IMR-90 (cell line): ENCODE measurements around the gene ATP6V1G1. TPM values are rescaled to one million over a fixed set of nuclear protein-coding genes. Genes with fewer than 3 reads are reported as not detected.

Source experiments
- ATAC-seq: fragments of 200-7000 bp; cut with Tn5 transposase; 2 replicates; pipeline ENCODE4 v1.9.1; 2020; ENCODE audit warnings: low read depth, mild to moderate bottlenecking, moderate library complexity
- BruUV-seq: library from RNA; stranded (reverse); fragments of 400-500 nt; replicated peaks from 2 replicates; lab custom pipeline; 2021; lab: Mats Ljungman, UMichigan
- CTCF ChIA-PET: fragments of 300-600 bp; formaldehyde crosslinking; extraction: SDS; loops from one replicate; lab custom pipeline; 2021; ENCODE audit warnings: antibody characterized with exemption; lab: Yijun Ruan, JAX
- POLR2A ChIA-PET: fragments of 300-600 bp; sonication (Branson Sonifier 250); formaldehyde crosslinking; loops from one replicate; lab custom pipeline; 2022; ENCODE audit warnings: antibody characterized with exemption; ENCODE audit not compliant: unreplicated experiment; lab: Charles Lee
- DNase-seq: peaks from one replicate; pipeline ENCODE4 v3.0.0; 2013
- H2AFZ ChIP-seq: replicated peaks from 2 replicates; pipeline ENCODE3; 2013; ENCODE audit warnings: low read length, mild to moderate bottlenecking; ENCODE audit not compliant: poor library complexity
- H2AK5ac ChIP-seq: 2 replicates; pipeline ENCODE4 v1.6.1; 2013; ENCODE audit warnings: low read depth, low read length, inconsistent platforms
- H2AK9ac ChIP-seq: replicated peaks from 2 replicates; pipeline ENCODE3; 2013; ENCODE audit warnings: mild to moderate bottlenecking, low read depth, low read length, moderate library complexity; ENCODE audit not compliant: poor library complexity
- H2BK120ac ChIP-seq: 2 replicates; pipeline ENCODE4 v1.6.1; 2013; ENCODE audit warnings: low read depth, low read length, inconsistent platforms
- H2BK15ac ChIP-seq: 3 replicates; pipeline ENCODE4 v1.6.1; 2013; ENCODE audit warnings: low read depth, low read length, inconsistent platforms
- H2BK20ac ChIP-seq: 2 replicates; pipeline ENCODE4 v1.6.1; 2013; ENCODE audit warnings: low read depth, mild to moderate bottlenecking, inconsistent platforms, low read length, moderate library complexity
- H2BK5ac ChIP-seq: 2 replicates; pipeline ENCODE4 v1.6.1; 2013; ENCODE audit warnings: mild to moderate bottlenecking, low read depth, low read length, inconsistent platforms; ENCODE audit not compliant: poor library complexity, severe bottlenecking
- H3K14ac ChIP-seq: replicated peaks from 2 replicates; pipeline ENCODE4 v1.6.1; 2013; ENCODE audit warnings: low read depth, low read length, inconsistent platforms
- H3K18ac ChIP-seq: 2 replicates; pipeline ENCODE4 v1.6.1; 2013; ENCODE audit warnings: low read depth, low read length, control low read depth
- H3K23ac ChIP-seq: 2 replicates; pipeline ENCODE4 v1.6.1; 2013; ENCODE audit warnings: low read depth, low read length, inconsistent platforms
- H3K27ac ChIP-seq: 2 replicates; pipeline ENCODE4 v1.5.1; 2013; ENCODE audit warnings: mild to moderate bottlenecking, control low read depth, low read length; ENCODE audit not compliant: insufficient read depth
- H3K27me3 ChIP-seq: 2 replicates; pipeline ENCODE4 v1.6.1; 2013; ENCODE audit warnings: low read length; ENCODE audit not compliant: control insufficient read depth, insufficient read depth
- H3K36me3 ChIP-seq: 2 replicates; pipeline ENCODE4 v1.6.1; 2013; ENCODE audit warnings: low read length, mixed read lengths; ENCODE audit not compliant: control insufficient read depth, insufficient read depth
- H3K4ac ChIP-seq: 2 replicates; pipeline ENCODE4 v1.6.1; 2013; ENCODE audit warnings: low read depth, low read length, inconsistent platforms
- H3K4me1 ChIP-seq: 2 replicates; pipeline ENCODE4 v1.6.1; 2013; ENCODE audit warnings: low read length, mixed read lengths; ENCODE audit not compliant: control insufficient read depth, insufficient read depth
- H3K4me2 ChIP-seq: 2 replicates; pipeline ENCODE4 v1.6.1; 2013; ENCODE audit warnings: low read depth, mild to moderate bottlenecking, control low read depth, low read length, moderate library complexity
- H3K4me3 ChIP-seq: 2 replicates; pipeline ENCODE4 v1.5.1; 2013; ENCODE audit warnings: low read depth, mild to moderate bottlenecking, control low read depth, low read length, moderate library complexity; ENCODE audit not compliant: insufficient read depth
- H3K56ac ChIP-seq: 2 replicates; pipeline ENCODE4 v1.6.1; 2013; ENCODE audit warnings: low read length, inconsistent platforms; ENCODE audit not compliant: insufficient read depth; ENCODE audit errors: extremely low read depth
- H3K79me1 ChIP-seq, 2 experiments: 2 replicates each; pipeline ENCODE4 v1.6.1; 2013; ENCODE audit warnings: low read length in 2 of 2, inconsistent platforms in 1 of 2, low read depth in 1 of 2
- H3K9ac ChIP-seq: 2 replicates; pipeline ENCODE4 v1.6.1; 2013; ENCODE audit warnings: low read depth, low read length, control low read depth
- H3K9me1 ChIP-seq: 2 replicates; pipeline ENCODE4 v1.6.1; 2013; ENCODE audit warnings: low read length, inconsistent platforms; ENCODE audit not compliant: insufficient read depth
- H3K9me3 ChIP-seq: 2 replicates; pipeline ENCODE4 v1.6.1; 2013; ENCODE audit warnings: low read length; ENCODE audit not compliant: control insufficient read depth, insufficient read depth
- H4K20me1 ChIP-seq: 2 replicates; pipeline ENCODE4 v1.6.1; 2013; ENCODE audit warnings: low read length, inconsistent platforms; ENCODE audit not compliant: insufficient read depth
- H4K5ac ChIP-seq: 2 replicates; pipeline ENCODE4 v1.6.1; 2013; ENCODE audit warnings: mild to moderate bottlenecking, low read depth, low read length, control low read depth
- H4K8ac ChIP-seq, 2 experiments: 2 replicates each; pipeline ENCODE4 v1.6.1; 2013; ENCODE audit warnings: low read depth in 2 of 2, low read length in 2 of 2, control low read depth in 1 of 2, inconsistent platforms in 1 of 2
- H4K91ac ChIP-seq: 2 replicates; pipeline ENCODE4 v1.6.1; 2013; ENCODE audit warnings: low read depth, low read length, inconsistent platforms; ENCODE audit not compliant: insufficient read depth
- BHLHE40 ChIP-seq: fragments of 150-350 bp; IDR thresholded peaks from 2 replicates; pipeline ENCODE4 v1.6.1; 2016; ENCODE audit warnings: mild to moderate bottlenecking, low read depth, low read length
- CEBPB ChIP-seq: IDR thresholded peaks from 2 replicates; pipeline ENCODE4 v1.6.1; 2012; ENCODE audit warnings: low read depth, low read length, improper control_type of control experiment
- CHD1 ChIP-seq: IDR thresholded peaks from 2 replicates; pipeline ENCODE4 v1.6.1; 2012; ENCODE audit warnings: low read depth, low read length, improper control_type of control experiment
- MAFK ChIP-seq: IDR thresholded peaks from 2 replicates; pipeline ENCODE4 v1.6.1; 2012; ENCODE audit warnings: low read depth, low read length, improper control_type of control experiment
- MAZ ChIP-seq: IDR thresholded peaks from 2 replicates; pipeline ENCODE4 v1.6.1; 2012; ENCODE audit warnings: low read depth, mild to moderate bottlenecking, low read length, improper control_type of control experiment, moderate library complexity, borderline replicate concordance
- MXI1 ChIP-seq: IDR thresholded peaks from 2 replicates; pipeline ENCODE4 v1.6.1; 2012; ENCODE audit warnings: low read depth, mild to moderate bottlenecking, low read length, moderate library complexity, borderline replicate concordance
- NFE2L2 ChIP-seq: fragments of 150-350 bp; IDR thresholded peaks from 2 replicates; pipeline ENCODE4 v1.6.1; 2016; ENCODE audit warnings: low read depth, mild to moderate bottlenecking, low read length
- POLR2A ChIP-seq: IDR thresholded peaks from 2 replicates; pipeline ENCODE4 v1.6.1; 2012; ENCODE audit warnings: mild to moderate bottlenecking, low read depth, low read length
- RAD21 ChIP-seq: IDR thresholded peaks from 2 replicates; pipeline ENCODE4 v1.6.1; 2012; ENCODE audit warnings: low read length, improper control_type of control experiment
- RFX5 ChIP-seq: IDR thresholded peaks from 2 replicates; pipeline ENCODE4 v1.8.0; 2012; ENCODE audit warnings: low read depth, mild to moderate bottlenecking, low read length, moderate library complexity
- SMC3 ChIP-seq: fragments of 150-350 bp; IDR thresholded peaks from 2 replicates; pipeline ENCODE4 v1.6.1; 2016; ENCODE audit warnings: low read depth, mild to moderate bottlenecking, antibody characterized with exemption, low read length, moderate library complexity
- WGBS, 2 experiments: methylation state at CpG; one replicate each; pipeline versions ENCODE4 v1.1.5 to v1.1.7; 2013; ENCODE audit warnings: missing lambda C conversion rate in 2 of 2; ENCODE audit not compliant: insufficient read length in 1 of 2; ENCODE audit errors: extremely low coverage in 2 of 2; 5-methylcytosine and 5-hydroxymethylcytosine counted together
- dilution Hi-C: fragments of 300-500 bp; cut with HindIII; formaldehyde crosslinking; loops from one replicate; pipeline ENCODE4 v1.14.3; 2018; ENCODE audit warnings: low sequenced_read_pairs; ENCODE audit not compliant: unreplicated experiment
- in situ Hi-C: fragments of 300-500 bp; cut with MboI; formaldehyde crosslinking; loops from 3 replicates; pipeline ENCODE4 v1.14.3; 2019; ENCODE audit warnings: low sequenced_read_pairs, inconsistent platforms, mixed read lengths
- intact Hi-C: fragments of 100-400 bp; cut with micrococcal nuclease; formaldehyde crosslinking; loops from 2 replicates; pipeline ENCODE4 v1.10.0; 2022
- polyA plus RNA-seq, 3 experiments: library from polyadenylated mRNA; depleted of rRNA; stranded (reverse); fragments of >200 nt; gene quantifications; 2 replicates each; pipeline ENCODE4 v1.2.3, GENCODE V29; 2012; ENCODE audit warnings: low replicate concordance in 1 of 3
- total RNA-seq: library from RNA; depleted of rRNA; stranded (reverse); fragments of >200 nt; gene quantifications from 2 replicates; pipeline ENCODE4 v1.2.3, GENCODE V29; 2012
- TF ChIP-seq, protein P1 (sequence below): fragments of 150-350 bp; IDR thresholded peaks from 2 replicates; pipeline ENCODE4 v1.6.1; 2017; ENCODE audit warnings: mild to moderate bottlenecking, antibody characterized with exemption, low read length, low read depth
- TF ChIP-seq, protein P2 (sequence below): conservative IDR thresholded peaks from 2 replicates; pipeline ENCODE4 v1.5.1; 2012; ENCODE audit warnings: mild to moderate bottlenecking, low read depth, low read length, improper control_type of control experiment

The ATP6V1G1 gene
- total and polyA plus RNA-seq, 2 of the 4 experiments (the other 2 are of a cell fraction), result 52.0 to 70.9 TPM

DNA sequence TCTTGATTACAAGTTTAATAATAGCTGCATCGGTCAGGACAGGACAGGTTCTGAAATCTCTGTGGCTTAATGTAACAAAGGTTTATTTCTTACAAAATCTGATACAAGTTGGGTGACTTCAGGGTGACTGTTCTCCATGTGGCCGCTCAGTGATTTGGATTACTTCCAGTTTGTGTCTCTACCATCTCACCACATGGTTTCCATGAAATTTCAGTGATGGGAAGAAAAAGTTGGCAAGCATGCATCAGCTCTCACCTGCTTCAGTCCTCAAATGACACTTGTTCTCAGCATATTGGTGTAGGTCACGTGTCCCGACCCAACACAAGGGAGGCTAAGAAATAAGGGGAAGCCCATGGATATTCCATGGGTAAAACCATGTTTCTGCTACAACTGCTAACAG is 15.7 kb downstream of the ATP6V1G1 start:
- H3K9me3 ChIP-seq, result peaks cover 6% of the 10 kb centered on the region
- intact Hi-C loops, result no loop called here
- no peaks in the 10 kb centered on the region for H4K20me1 ChIP-seq
- no peak overlapping the region for H3K4ac ChIP-seq
- H2AFZ ChIP-seq, result no peak overlapping the region
- H2BK5ac ChIP-seq, result no peak overlapping the region
- TF ChIP-seq RAD21, result no peak
- TF ChIP-seq CEBPB, result no peak
- TF ChIP-seq BHLHE40, result no peak
- TF ChIP-seq, protein P1, sequence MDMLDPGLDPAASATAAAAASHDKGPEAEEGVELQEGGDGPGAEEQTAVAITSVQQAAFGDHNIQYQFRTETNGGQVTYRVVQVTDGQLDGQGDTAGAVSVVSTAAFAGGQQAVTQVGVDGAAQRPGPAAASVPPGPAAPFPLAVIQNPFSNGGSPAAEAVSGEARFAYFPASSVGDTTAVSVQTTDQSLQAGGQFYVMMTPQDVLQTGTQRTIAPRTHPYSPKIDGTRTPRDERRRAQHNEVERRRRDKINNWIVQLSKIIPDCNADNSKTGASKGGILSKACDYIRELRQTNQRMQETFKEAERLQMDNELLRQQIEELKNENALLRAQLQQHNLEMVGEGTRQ, result no peak
- TF ChIP-seq RFX5, result no peak
- no peak for TF ChIP-seq MAZ
- no peak for TF ChIP-seq CHD1
- no peak for TF ChIP-seq POLR2A
- no peak for TF ChIP-seq MAFK
- no peak for TF ChIP-seq MXI1
- TF ChIP-seq, protein P2, sequence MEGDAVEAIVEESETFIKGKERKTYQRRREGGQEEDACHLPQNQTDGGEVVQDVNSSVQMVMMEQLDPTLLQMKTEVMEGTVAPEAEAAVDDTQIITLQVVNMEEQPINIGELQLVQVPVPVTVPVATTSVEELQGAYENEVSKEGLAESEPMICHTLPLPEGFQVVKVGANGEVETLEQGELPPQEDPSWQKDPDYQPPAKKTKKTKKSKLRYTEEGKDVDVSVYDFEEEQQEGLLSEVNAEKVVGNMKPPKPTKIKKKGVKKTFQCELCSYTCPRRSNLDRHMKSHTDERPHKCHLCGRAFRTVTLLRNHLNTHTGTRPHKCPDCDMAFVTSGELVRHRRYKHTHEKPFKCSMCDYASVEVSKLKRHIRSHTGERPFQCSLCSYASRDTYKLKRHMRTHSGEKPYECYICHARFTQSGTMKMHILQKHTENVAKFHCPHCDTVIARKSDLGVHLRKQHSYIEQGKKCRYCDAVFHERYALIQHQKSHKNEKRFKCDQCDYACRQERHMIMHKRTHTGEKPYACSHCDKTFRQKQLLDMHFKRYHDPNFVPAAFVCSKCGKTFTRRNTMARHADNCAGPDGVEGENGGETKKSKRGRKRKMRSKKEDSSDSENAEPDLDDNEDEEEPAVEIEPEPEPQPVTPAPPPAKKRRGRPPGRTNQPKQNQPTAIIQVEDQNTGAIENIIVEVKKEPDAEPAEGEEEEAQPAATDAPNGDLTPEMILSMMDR, result no peak
- no peak for TF ChIP-seq SMC3
- no peak for TF ChIP-seq NFE2L2
- in situ Hi-C loops, result no loop called here
- no peak overlapping the region for H2BK15ac ChIP-seq
- no peak for DNase-seq
- dilution Hi-C loops, result no loop called here
- no peak overlapping the region for H3K9ac ChIP-seq
- no peak for ATAC-seq
- no peak overlapping the region for H4K5ac ChIP-seq
- no peak overlapping the region for H3K18ac ChIP-seq
- ChIA-PET POLR2A (no interaction called here), CTCF (interaction anchor here (0.6 kb wide), 2 partner anchors 110 to 581 kb away, joined by 3 read pairs; no protein-coding TSS in a partner anchor)
- no peak overlapping the region for H3K4me2 ChIP-seq
- no peak overlapping the region for H4K91ac ChIP-seq
- no peak overlapping the region for H3K23ac ChIP-seq
- H2AK5ac ChIP-seq, result no peak overlapping the region
- H3K9me1 ChIP-seq, result no peaks in the 10 kb centered on the region
- H3K79me1 ChIP-seq, result peaks cover 0 to 7% of the 10 kb centered on the region in 2 experiments; a peak in 1 of 4 replicates
- no peak overlapping the region for H4K8ac ChIP-seq
- WGBS, 2 experiments, result 100% methylated on average over 2 of the region's 4 CpGs; no CpG with 5 or more reads in 1 of the 2 experiments
- 0 out of 2 replicates have a peak, but pooled peaks cover 1% of the 10 kb centered on the region for H3K4me1 ChIP-seq
- no peak overlapping the region for H3K14ac ChIP-seq
- H3K27ac ChIP-seq, result no peak overlapping the region
- H2BK20ac ChIP-seq, result no peak overlapping the region
- peaks cover 17% of the 10 kb centered on the region for H3K36me3 ChIP-seq
- no peaks in the 10 kb centered on the region for H3K27me3 ChIP-seq
- no peak overlapping the region for H3K4me3 ChIP-seq
- BruUV-seq, result no TSS peak
- no peak overlapping the region for H2BK120ac ChIP-seq
- H3K56ac ChIP-seq, result no peak overlapping the region
- no peak overlapping the region for H2AK9ac ChIP-seq
